ENCODE data around the gene FBXO47. TPM values are rescaled to one million over a fixed set of nuclear protein-coding genes. Genes with fewer than 3 reads are reported as not detected.
A peak's percentile ranks its signal among the peaks of the same experiment; 100 is the strongest.

Gene FBXO47
- total RNA-seq, 1 donor from 2014 or later: not detected

- no peak for DNase-seq (ENCODE audit: low spot score)
- Mint-ChIP-seq H3K27ac (ENCODE audit: unreplicated experiment) (peak overlapping the region; percentile 69), H3K9me3 (ENCODE audit: low read depth) (no peaks in the 10 kb centered on the region), H3K4me3 (ENCODE audit: unreplicated experiment) (no peak overlapping the region), H3K27me3 (ENCODE audit: low read depth) (no peaks in the 10 kb centered on the region), H3K36me3 (ENCODE audit: low read depth) (peaks cover 33% of the 10 kb centered on the region), H3K4me1 (ENCODE audit: low read depth) (peaks cover 68% of the 10 kb centered on the region)
- TF ChIP-seq CTCF (IDR thresholded peaks at IDR 0.05): no peak
Measured at GRCh38 chr17:38891441-38891840, 75.8 kb downstream of the FBXO47 start.

- no peak for TF ChIP-seq CTCF (IDR thresholded peaks at IDR 0.05)
- Mint-ChIP-seq H3K4me3 (ENCODE audit: unreplicated experiment) (no peak overlapping the region), H3K27ac (ENCODE audit: unreplicated experiment) (no peak overlapping the region), H3K9me3 (ENCODE audit: low read depth) (no peaks in the 10 kb centered on the region), H3K36me3 (ENCODE audit: low read depth) (peaks cover 36% of the 10 kb centered on the region), H3K4me1 (ENCODE audit: low read depth) (peaks cover 70% of the 10 kb centered on the region), H3K27me3 (ENCODE audit: low read depth) (no peaks in the 10 kb centered on the region)
- no peak for DNase-seq (ENCODE audit: low spot score)
Measured at GRCh38 chr17:38890410-38890746, 76.8 kb downstream of the FBXO47 start.

- H3K27ac Mint-ChIP-seq (ENCODE audit: unreplicated experiment): peak overlapping the region; percentile 66
- TF ChIP-seq CTCF (IDR thresholded peaks at IDR 0.05): no peak
- peaks cover 75% of the 10 kb centered on the region for H3K4me1 Mint-ChIP-seq (ENCODE audit: low read depth)
- no peak for DNase-seq (ENCODE audit: low spot score)
- H3K27me3 Mint-ChIP-seq (ENCODE audit: low read depth): no peaks in the 10 kb centered on the region
- H3K4me3 Mint-ChIP-seq (ENCODE audit: unreplicated experiment): no peak overlapping the region
- H3K9me3 Mint-ChIP-seq (ENCODE audit: low read depth): no peaks in the 10 kb centered on the region
- H3K36me3 Mint-ChIP-seq (ENCODE audit: low read depth): peaks cover 38% of the 10 kb centered on the region
Measured at GRCh38 chr17:38889745-38890409, 77.3 kb downstream of the FBXO47 start.

- Mint-ChIP-seq H3K27me3 (ENCODE audit: low read depth) (no peaks in the 10 kb centered on the region), H3K4me3 (ENCODE audit: unreplicated experiment) (no peak overlapping the region), H3K9me3 (ENCODE audit: low read depth) (no peaks in the 10 kb centered on the region), H3K27ac (ENCODE audit: unreplicated experiment) (peak overlapping the region; percentile 32), H3K4me1 (ENCODE audit: low read depth) (peaks cover 71% of the 10 kb centered on the region), H3K36me3 (ENCODE audit: low read depth) (peaks cover 33% of the 10 kb centered on the region)
- TF ChIP-seq CTCF (IDR thresholded peaks at IDR 0.05): no peak
- DNase-seq (ENCODE audit: low spot score): no peak
Measured at GRCh38 chr17:38888842-38889241, 78.4 kb downstream of the FBXO47 start.

GRCh38 chr17:38886643-38887010 is 80.6 kb downstream of the FBXO47 start:
- no peak for TF ChIP-seq CTCF (IDR thresholded peaks at IDR 0.05)
- no peak overlapping the region for H3K27ac Mint-ChIP-seq (ENCODE audit: unreplicated experiment)
- peaks cover 43% of the 10 kb centered on the region for H3K36me3 Mint-ChIP-seq (ENCODE audit: low read depth)
- H3K9me3 Mint-ChIP-seq (ENCODE audit: low read depth): no peaks in the 10 kb centered on the region
- no peak for DNase-seq (ENCODE audit: low spot score)
- peaks cover 73% of the 10 kb centered on the region for H3K4me1 Mint-ChIP-seq (ENCODE audit: low read depth)
- H3K4me3 Mint-ChIP-seq (ENCODE audit: unreplicated experiment): no peak overlapping the region
- H3K27me3 Mint-ChIP-seq (ENCODE audit: low read depth): no peaks in the 10 kb centered on the region

Small RNAs within 50 kb of the gene (microRNA-seq; reads per million reads assigned to microRNA genes)
- not detected for gene MIR6779 (ENCODE audit: borderline number of aligned reads)

Other genes with a start within 250 kb of the FBXO47 start
- 17.2 to 18.4 TPM (median 17.9 TPM) in 3 replicates for gene CISD3, start 237.1 kb downstream of the FBXO47 start, total RNA-seq
- gene PCGF2, start 219.1 kb downstream of the FBXO47 start, total RNA-seq: 50.7 to 56.1 TPM (median 55.2 TPM) in 3 replicates
- 118 to 156 TPM (median 120 TPM) in 3 replicates for gene PSMB3, start 214.7 kb downstream of the FBXO47 start, total RNA-seq
- gene PIP4K2B, start 167.8 kb downstream of the FBXO47 start, total RNA-seq: 55.5 to 66.8 TPM (median 58.7 TPM) in 3 replicates
- gene CWC25, start 142.1 kb downstream of the FBXO47 start, total RNA-seq: 8.3 to 13.5 TPM (median 11.8 TPM) in 3 replicates
- gene RPL23, start 113.7 kb downstream of the FBXO47 start, total RNA-seq: 916 to 959 TPM (median 937 TPM) in 3 replicates
- gene LASP1, start 97.3 kb downstream of the FBXO47 start, total RNA-seq: 444 to 599 TPM (median 593 TPM) in 3 replicates
- gene PLXDC1, start 184.2 kb upstream of the FBXO47 start, total RNA-seq: 11.1 to 40.5 TPM (median 37.4 TPM) in 3 replicates
- 0.25 TPM in 1 of 3 replicates, not detected in the others for gene ARL5C, start 198.8 kb upstream of the FBXO47 start, total RNA-seq
- gene CACNB1, start 230.3 kb upstream of the FBXO47 start, total RNA-seq: 22.6 to 25.5 TPM (median 24.1 TPM) in 3 replicates
- 1,031 to 1,318 TPM (median 1,035 TPM) in 3 replicates for gene RPL19, start 232.9 kb upstream of the FBXO47 start, total RNA-seq